ENCODE data around the gene ZSWIM6. TPM values are rescaled to one million over a fixed set of nuclear protein-coding genes. Genes with fewer than 3 reads are reported as not detected.

ZSWIM6 gene
- total and polyA plus RNA-seq, 2 of the 4 experiments (the other 2 are of a cell fraction): 10.8 to 14.1 TPM

DNA sequence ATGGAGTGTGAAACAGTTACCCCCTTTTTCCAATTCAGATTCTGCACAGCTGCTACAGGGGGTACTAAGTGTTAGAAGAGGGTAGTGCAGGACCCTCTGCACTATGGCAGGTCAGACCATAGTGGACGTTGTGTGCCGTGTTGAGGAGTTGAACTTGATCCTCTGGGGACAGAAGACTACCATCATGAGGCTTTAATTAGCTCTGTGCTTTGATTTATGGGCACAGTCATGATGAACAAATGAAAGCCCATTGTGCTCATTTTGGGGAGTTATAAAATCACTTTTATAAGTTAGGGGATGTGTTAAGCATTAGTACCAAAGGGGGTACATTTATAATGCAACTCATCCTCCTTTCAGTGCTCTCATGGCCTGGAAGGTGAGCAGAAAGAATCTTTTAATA, 62.7 kb downstream of the ZSWIM6 start:
- no peak overlapping the region for H2AK9ac ChIP-seq (replicated peaks; ENCODE audit: low read depth, low read length, poor library complexity)
- no peaks in the 10 kb centered on the region for H3K27me3 ChIP-seq (ENCODE audit: control insufficient read depth, insufficient read depth, low read length)
- ATAC-seq (ENCODE audit: low read depth) (no peak), DNase-seq (no peak)
- H3K9ac ChIP-seq (ENCODE audit: low read depth, low read length): no peak overlapping the region
- in situ Hi-C loops (cut with MboI; ENCODE audit: low sequenced_read_pairs) (no loop called here), dilution Hi-C loops (cut with HindIII; ENCODE audit: low sequenced_read_pairs, unreplicated experiment) (no loop called here), intact Hi-C loops (cut with micrococcal nuclease) (no loop called here)
- no peak overlapping the region for H4K8ac ChIP-seq (ENCODE audit: low read depth in 2 of 2, low read length in 2 of 2)
- peaks cover 29 to 70% of the 10 kb centered on the region in 2 experiments for H3K79me1 ChIP-seq (ENCODE audit: low read depth in 1 of 2, low read length in 2 of 2)
- ChIA-PET POLR2A (ENCODE audit: unreplicated experiment) (no interaction called here), CTCF (interaction anchor here (0.6 kb wide), 1 partner anchor 934 kb away, joined by 5 read pairs; no protein-coding TSS in a partner anchor)
- no peak overlapping the region for H3K4me2 ChIP-seq (ENCODE audit: low read depth, low read length)
- no peak overlapping the region for H2BK20ac ChIP-seq (ENCODE audit: low read depth, low read length)
- H2AK5ac ChIP-seq (ENCODE audit: low read depth, low read length): no peak overlapping the region
- no peak overlapping the region for H3K4ac ChIP-seq (ENCODE audit: low read depth, low read length)
- H4K20me1 ChIP-seq (ENCODE audit: insufficient read depth, low read length): peaks cover 79% of the 10 kb centered on the region
- no CpG with 5 or more reads among the region's 2 CpGs for WGBS, 2 experiments (ENCODE audit: extremely low coverage in 2 of 2, insufficient read length in 1 of 2)
- peaks cover 9% of the 10 kb centered on the region for H3K36me3 ChIP-seq (ENCODE audit: control insufficient read depth, insufficient read depth, low read length)
- no peak overlapping the region for H2BK15ac ChIP-seq (ENCODE audit: low read depth, low read length)
- no peak overlapping the region for H2BK5ac ChIP-seq (ENCODE audit: low read depth, low read length, poor library complexity, severe bottlenecking)
- no peak overlapping the region for H4K5ac ChIP-seq (ENCODE audit: low read depth, low read length)
- BruUV-seq (replicated peaks): no TSS peak
- no peak overlapping the region for H3K4me3 ChIP-seq (ENCODE audit: insufficient read depth, low read depth, low read length)
- H3K9me1 ChIP-seq (ENCODE audit: insufficient read depth, low read length): peaks cover 14% of the 10 kb centered on the region
- H3K14ac ChIP-seq (replicated peaks; ENCODE audit: low read depth, low read length): 0 out of 2 replicates have a peak overlapping the region, but pooled peaks have one; percentile 29
- H4K91ac ChIP-seq (ENCODE audit: insufficient read depth, low read depth, low read length): no peak overlapping the region
- H3K27ac ChIP-seq (ENCODE audit: insufficient read depth, low read length): no peak overlapping the region
- no peaks in the 10 kb centered on the region for H3K9me3 ChIP-seq (ENCODE audit: control insufficient read depth, insufficient read depth, low read length)
- no peak overlapping the region for H3K56ac ChIP-seq (ENCODE audit: extremely low read depth, insufficient read depth, low read length)
- H3K18ac ChIP-seq (ENCODE audit: low read depth, low read length): no peak overlapping the region
- TF ChIP-seq, protein P1, sequence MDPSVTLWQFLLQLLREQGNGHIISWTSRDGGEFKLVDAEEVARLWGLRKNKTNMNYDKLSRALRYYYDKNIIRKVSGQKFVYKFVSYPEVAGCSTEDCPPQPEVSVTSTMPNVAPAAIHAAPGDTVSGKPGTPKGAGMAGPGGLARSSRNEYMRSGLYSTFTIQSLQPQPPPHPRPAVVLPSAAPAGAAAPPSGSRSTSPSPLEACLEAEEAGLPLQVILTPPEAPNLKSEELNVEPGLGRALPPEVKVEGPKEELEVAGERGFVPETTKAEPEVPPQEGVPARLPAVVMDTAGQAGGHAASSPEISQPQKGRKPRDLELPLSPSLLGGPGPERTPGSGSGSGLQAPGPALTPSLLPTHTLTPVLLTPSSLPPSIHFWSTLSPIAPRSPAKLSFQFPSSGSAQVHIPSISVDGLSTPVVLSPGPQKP (IDR thresholded peaks at IDR 0.05; ENCODE audit: borderline replicate concordance, low read depth, low read length): no peak
- TF ChIP-seq RAD21 (IDR thresholded peaks at IDR 0.05; ENCODE audit: low read length) (no peak), MAFK (IDR thresholded peaks at IDR 0.05; ENCODE audit: low read depth, low read length) (no peak), SMC3 (IDR thresholded peaks at IDR 0.05; ENCODE audit: low read depth, low read length) (no peak), CEBPB (IDR thresholded peaks at IDR 0.05; ENCODE audit: low read depth, low read length) (no peak), FOS (IDR thresholded peaks at IDR 0.05; ENCODE audit: low read depth, low read length) (no peak), RCOR1 (IDR thresholded peaks at IDR 0.05; ENCODE audit: insufficient replicate concordance, low read length) (no peak), CHD1 (IDR thresholded peaks at IDR 0.05; ENCODE audit: low read depth, low read length) (no peak), POLR2A (IDR thresholded peaks at IDR 0.05; ENCODE audit: low read depth, low read length) (no peak), MAZ (IDR thresholded peaks at IDR 0.05; ENCODE audit: borderline replicate concordance, low read depth, low read length) (no peak), BHLHE40 (IDR thresholded peaks at IDR 0.05; ENCODE audit: low read depth, low read length) (no peak), NFE2L2 (IDR thresholded peaks at IDR 0.05; ENCODE audit: low read depth, low read length) (no peak), MXI1 (IDR thresholded peaks at IDR 0.05; ENCODE audit: borderline replicate concordance, low read depth, low read length) (no peak), RFX5 (IDR thresholded peaks at IDR 0.05; ENCODE audit: low read depth, low read length) (no peak)
- TF ChIP-seq, protein P2, sequence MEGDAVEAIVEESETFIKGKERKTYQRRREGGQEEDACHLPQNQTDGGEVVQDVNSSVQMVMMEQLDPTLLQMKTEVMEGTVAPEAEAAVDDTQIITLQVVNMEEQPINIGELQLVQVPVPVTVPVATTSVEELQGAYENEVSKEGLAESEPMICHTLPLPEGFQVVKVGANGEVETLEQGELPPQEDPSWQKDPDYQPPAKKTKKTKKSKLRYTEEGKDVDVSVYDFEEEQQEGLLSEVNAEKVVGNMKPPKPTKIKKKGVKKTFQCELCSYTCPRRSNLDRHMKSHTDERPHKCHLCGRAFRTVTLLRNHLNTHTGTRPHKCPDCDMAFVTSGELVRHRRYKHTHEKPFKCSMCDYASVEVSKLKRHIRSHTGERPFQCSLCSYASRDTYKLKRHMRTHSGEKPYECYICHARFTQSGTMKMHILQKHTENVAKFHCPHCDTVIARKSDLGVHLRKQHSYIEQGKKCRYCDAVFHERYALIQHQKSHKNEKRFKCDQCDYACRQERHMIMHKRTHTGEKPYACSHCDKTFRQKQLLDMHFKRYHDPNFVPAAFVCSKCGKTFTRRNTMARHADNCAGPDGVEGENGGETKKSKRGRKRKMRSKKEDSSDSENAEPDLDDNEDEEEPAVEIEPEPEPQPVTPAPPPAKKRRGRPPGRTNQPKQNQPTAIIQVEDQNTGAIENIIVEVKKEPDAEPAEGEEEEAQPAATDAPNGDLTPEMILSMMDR (conservative IDR thresholded peaks at IDR 0.05; ENCODE audit: low read depth, low read length): no peak
- TF ChIP-seq, protein P3, sequence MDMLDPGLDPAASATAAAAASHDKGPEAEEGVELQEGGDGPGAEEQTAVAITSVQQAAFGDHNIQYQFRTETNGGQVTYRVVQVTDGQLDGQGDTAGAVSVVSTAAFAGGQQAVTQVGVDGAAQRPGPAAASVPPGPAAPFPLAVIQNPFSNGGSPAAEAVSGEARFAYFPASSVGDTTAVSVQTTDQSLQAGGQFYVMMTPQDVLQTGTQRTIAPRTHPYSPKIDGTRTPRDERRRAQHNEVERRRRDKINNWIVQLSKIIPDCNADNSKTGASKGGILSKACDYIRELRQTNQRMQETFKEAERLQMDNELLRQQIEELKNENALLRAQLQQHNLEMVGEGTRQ (IDR thresholded peaks at IDR 0.05; ENCODE audit: low read depth, low read length): no peak
- H3K23ac ChIP-seq (ENCODE audit: low read depth, low read length): no peak overlapping the region
- peaks cover 10% of the 10 kb centered on the region for H3K4me1 ChIP-seq (ENCODE audit: control insufficient read depth, insufficient read depth, low read length)
- H2AFZ ChIP-seq (replicated peaks; ENCODE audit: low read length, poor library complexity): no peak overlapping the region
- no peak overlapping the region for H2BK120ac ChIP-seq (ENCODE audit: low read depth, low read length)
